ENCODE measurements around the gene TINAG.

DNA sequence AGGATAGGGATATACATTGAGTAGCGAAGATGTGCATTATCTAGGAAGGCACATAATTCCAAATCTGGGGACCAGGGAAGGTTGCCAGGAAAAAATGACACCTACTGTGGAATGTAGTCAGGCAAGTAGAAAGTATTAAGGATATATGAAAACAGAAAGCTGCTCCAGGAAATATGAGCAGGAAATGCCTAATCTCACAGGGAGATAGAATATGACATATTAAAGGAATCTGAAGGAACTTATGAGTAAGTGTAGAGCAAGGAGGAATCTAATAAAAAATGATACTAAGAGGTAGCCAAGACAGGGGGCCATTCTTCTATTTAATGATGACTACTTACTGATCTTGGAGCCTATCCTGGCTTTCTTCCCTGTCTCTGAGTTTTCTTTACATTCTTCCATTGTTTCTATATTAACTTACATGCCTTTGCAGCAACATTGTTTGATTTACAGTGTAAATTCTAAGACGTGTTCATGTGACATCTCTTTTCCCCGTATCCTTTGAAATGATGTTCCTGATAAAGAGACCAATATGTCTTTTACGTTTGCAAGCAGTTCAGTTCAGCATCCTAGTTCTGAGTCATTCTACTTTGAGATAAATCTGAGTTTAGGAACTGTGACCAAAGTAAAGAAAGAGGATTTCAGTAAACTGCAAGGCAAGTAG lies 58.6 kb downstream of the TINAG start:
- TF ChIP-seq, protein P1, sequence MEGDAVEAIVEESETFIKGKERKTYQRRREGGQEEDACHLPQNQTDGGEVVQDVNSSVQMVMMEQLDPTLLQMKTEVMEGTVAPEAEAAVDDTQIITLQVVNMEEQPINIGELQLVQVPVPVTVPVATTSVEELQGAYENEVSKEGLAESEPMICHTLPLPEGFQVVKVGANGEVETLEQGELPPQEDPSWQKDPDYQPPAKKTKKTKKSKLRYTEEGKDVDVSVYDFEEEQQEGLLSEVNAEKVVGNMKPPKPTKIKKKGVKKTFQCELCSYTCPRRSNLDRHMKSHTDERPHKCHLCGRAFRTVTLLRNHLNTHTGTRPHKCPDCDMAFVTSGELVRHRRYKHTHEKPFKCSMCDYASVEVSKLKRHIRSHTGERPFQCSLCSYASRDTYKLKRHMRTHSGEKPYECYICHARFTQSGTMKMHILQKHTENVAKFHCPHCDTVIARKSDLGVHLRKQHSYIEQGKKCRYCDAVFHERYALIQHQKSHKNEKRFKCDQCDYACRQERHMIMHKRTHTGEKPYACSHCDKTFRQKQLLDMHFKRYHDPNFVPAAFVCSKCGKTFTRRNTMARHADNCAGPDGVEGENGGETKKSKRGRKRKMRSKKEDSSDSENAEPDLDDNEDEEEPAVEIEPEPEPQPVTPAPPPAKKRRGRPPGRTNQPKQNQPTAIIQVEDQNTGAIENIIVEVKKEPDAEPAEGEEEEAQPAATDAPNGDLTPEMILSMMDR (IDR thresholded peaks at IDR 0.05): no peak
- no peak for TF ChIP-seq POLR2A (IDR thresholded peaks at IDR 0.05)

Data from vagina (tissue), 2 donors.